HepG2 (cell line): ENCODE measurements around the gene DLG2. TPM values are rescaled to one million over a fixed set of nuclear protein-coding genes. Genes with fewer than 3 reads are reported as not detected.

Experiments
- ATM ChIP-seq: fragments of 450-650 bp; IDR thresholded peaks from 2 replicates; pipeline ENCODE4 v1.7.1; 2017; ENCODE audit warnings: mild to moderate bottlenecking, borderline replicate concordance
- ELF3 ChIP-seq: IDR thresholded peaks from 2 replicates; pipeline ENCODE4 v1.6.1; 2016; ENCODE audit warnings: missing genetic modification reagents, missing compliant biosample characterization
- ERF ChIP-seq: IDR thresholded peaks from 2 replicates; pipeline ENCODE4 v1.6.1; 2018; ENCODE audit warnings: missing biosample characterization, missing genetic modification reagents
- FOXK1 ChIP-seq: sonication (generic); formaldehyde crosslinking; IDR thresholded peaks from 2 replicates; pipeline ENCODE4 v1.4.0; 2020; ENCODE audit warnings: low read depth, missing genetic modification reagents, borderline replicate concordance
- FOXP1 ChIP-seq, 2 experiments: fragments of 450-650 bp in 1 of 2; IDR thresholded peaks; 2 replicates each; pipeline ENCODE4 v1.6.1; 2017 to 2018; ENCODE audit warnings: antibody characterized with exemption in 1 of 2
- HNRNPL ChIP-seq: fragments of 200-400 bp; formaldehyde crosslinking; IDR thresholded peaks from 2 replicates; pipeline ENCODE4 v1.6.1; 2017; ENCODE audit warnings: mild to moderate bottlenecking, low read depth, low read length
- HOMEZ ChIP-seq: IDR thresholded peaks from 2 replicates; pipeline ENCODE4 v1.6.1; 2016; ENCODE audit warnings: low read depth
- KMT2A ChIP-seq: sonication (generic); formaldehyde crosslinking; IDR thresholded peaks from 2 replicates; pipeline ENCODE4 v1.4.0; 2020; ENCODE audit warnings: missing genetic modification reagents
- POLR2AphosphoS2 ChIP-seq: IDR thresholded peaks from 2 replicates; pipeline ENCODE4 v1.6.1; 2011; ENCODE audit warnings: low read depth, low read length, improper control_type of control experiment
- ZNF552 ChIP-seq: sonication (generic); formaldehyde crosslinking; IDR thresholded peaks from 2 replicates; pipeline ENCODE4 v1.9.0; 2022; ENCODE audit warnings: missing genetic modification reagents, mild to moderate bottlenecking, borderline replicate concordance
- ZNF766 ChIP-seq: sonication (generic); formaldehyde crosslinking; IDR thresholded peaks from 2 replicates; pipeline ENCODE4 v1.5.0; 2020; ENCODE audit warnings: missing genetic modification reagents, borderline replicate concordance
- ZXDC ChIP-seq: sonication (generic); formaldehyde crosslinking; IDR thresholded peaks from 2 replicates; pipeline ENCODE4 v1.5.0; 2020; ENCODE audit warnings: mild to moderate bottlenecking, missing genetic modification reagents
- polyA plus RNA-seq, 8 experiments: library from polyadenylated mRNA; depleted of rRNA in 3 of 8; stranded (reverse) in 7 of 8; unstranded in 1 of 8; fragments of >200 nt; fragmentation: Illumina TruSeq in 4 of 8; extraction: Trizol in 4 of 8; gene quantifications; 2 replicates each; pipeline versions ENCODE4 v1.2.1 to v1.2.3, GENCODE V29; 2011 to 2016; ENCODE audit warnings: low read depth in 4 of 8, missing spikeins in 1 of 8, mixed read lengths in 1 of 8; ENCODE audit not compliant: insufficient read depth in 1 of 8
- total RNA-seq, 5 experiments: library from RNA; depleted of rRNA; stranded (reverse); fragments of >200 nt; fragmentation: Illumina TruSeq; extraction: Trizol; gene quantifications; 2 replicates each; pipeline ENCODE4 v1.2.3, GENCODE V29; 2016; ENCODE audit warnings: low read depth in 1 of 5
- TF ChIP-seq, protein P1 (sequence below): IDR thresholded peaks from 2 replicates; pipeline ENCODE4 v1.6.1; 2012; ENCODE audit warnings: low read depth, low read length, improper control_type of control experiment
- TF ChIP-seq, protein P2 (sequence below): sonication (generic); formaldehyde crosslinking; IDR thresholded peaks from 2 replicates; pipeline ENCODE4 v1.8.0; 2023; ENCODE audit warnings: mild to moderate bottlenecking, missing genetic modification reagents
- TF ChIP-seq, protein P3 (sequence below): sonication (generic); formaldehyde crosslinking; IDR thresholded peaks from 2 replicates; pipeline ENCODE4 v1.8.0; 2022; ENCODE audit warnings: mild to moderate bottlenecking, missing genetic modification reagents
- TF ChIP-seq, protein P4 (sequence below): sonication (generic); formaldehyde crosslinking; IDR thresholded peaks from 2 replicates; pipeline ENCODE4 v1.8.1; 2023; ENCODE audit warnings: mild to moderate bottlenecking, missing genetic modification reagents

DLG2 gene
- total and polyA plus RNA-seq, 2 of the 13 experiments (the other 11 are each of a cell fraction or from before 2014, with no cell fraction given): 0.46 to 1.0 TPM

- no peak for TF ChIP-seq ZXDC
- no peak; the same call in 1 of the 2 replicates for TF ChIP-seq HOMEZ
- no peak for TF ChIP-seq ERF
- TF ChIP-seq ELF3: no peak
- no peak for TF ChIP-seq ATM
- TF ChIP-seq, protein P1, sequence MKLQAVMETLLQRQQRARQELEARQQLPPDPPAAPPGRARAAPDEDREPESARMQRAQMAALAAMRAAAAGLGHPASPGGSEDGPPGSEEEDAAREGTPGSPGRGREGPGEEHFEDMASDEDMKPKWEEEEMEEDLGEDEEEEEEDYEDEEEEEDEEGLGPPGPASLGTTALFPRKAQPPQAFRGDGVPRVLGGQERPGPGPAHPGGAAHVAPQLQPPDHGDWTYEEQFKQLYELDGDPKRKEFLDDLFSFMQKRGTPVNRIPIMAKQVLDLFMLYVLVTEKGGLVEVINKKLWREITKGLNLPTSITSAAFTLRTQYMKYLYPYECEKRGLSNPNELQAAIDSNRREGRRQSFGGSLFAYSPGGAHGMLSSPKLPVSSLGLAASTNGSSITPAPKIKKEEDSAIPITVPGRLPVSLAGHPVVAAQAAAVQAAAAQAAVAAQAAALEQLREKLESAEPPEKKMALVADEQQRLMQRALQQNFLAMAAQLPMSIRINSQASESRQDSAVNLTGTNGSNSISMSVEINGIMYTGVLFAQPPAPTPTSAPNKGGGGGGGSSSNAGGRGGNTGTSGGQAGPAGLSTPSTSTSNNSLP: no peak
- no peak for TF ChIP-seq HNRNPL
- no peak for TF ChIP-seq ZNF766 (CRISPR knock-in tag)
- no peak for TF ChIP-seq POLR2AphosphoS2
- TF ChIP-seq, protein P2, sequence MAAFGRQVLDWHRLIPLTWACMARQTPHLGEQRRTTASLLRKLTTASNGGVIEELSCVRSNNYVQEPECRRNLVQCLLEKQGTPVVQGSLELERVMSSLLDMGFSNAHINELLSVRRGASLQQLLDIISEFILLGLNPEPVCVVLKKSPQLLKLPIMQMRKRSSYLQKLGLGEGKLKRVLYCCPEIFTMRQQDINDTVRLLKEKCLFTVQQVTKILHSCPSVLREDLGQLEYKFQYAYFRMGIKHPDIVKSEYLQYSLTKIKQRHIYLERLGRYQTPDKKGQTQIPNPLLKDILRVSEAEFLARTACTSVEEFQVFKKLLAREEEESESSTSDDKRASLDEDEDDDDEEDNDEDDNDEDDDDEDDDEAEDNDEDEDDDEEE: no peak
- no peak for TF ChIP-seq ZNF552
- TF ChIP-seq, protein P3, sequence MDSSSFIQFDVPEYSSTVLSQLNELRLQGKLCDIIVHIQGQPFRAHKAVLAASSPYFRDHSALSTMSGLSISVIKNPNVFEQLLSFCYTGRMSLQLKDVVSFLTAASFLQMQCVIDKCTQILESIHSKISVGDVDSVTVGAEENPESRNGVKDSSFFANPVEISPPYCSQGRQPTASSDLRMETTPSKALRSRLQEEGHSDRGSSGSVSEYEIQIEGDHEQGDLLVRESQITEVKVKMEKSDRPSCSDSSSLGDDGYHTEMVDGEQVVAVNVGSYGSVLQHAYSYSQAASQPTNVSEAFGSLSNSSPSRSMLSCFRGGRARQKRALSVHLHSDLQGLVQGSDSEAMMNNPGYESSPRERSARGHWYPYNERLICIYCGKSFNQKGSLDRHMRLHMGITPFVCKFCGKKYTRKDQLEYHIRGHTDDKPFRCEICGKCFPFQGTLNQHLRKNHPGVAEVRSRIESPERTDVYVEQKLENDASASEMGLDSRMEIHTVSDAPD (CRISPR knock-in tag): no peak
- TF ChIP-seq KMT2A (CRISPR knock-in tag): no peak
- TF ChIP-seq FOXP1 (IDR thresholded peaks at IDR 0.05): no peak
- no peak for TF ChIP-seq FOXP1 (CRISPR knock-in tag; IDR thresholded peaks at IDR 0.05)
- TF ChIP-seq, protein P4, sequence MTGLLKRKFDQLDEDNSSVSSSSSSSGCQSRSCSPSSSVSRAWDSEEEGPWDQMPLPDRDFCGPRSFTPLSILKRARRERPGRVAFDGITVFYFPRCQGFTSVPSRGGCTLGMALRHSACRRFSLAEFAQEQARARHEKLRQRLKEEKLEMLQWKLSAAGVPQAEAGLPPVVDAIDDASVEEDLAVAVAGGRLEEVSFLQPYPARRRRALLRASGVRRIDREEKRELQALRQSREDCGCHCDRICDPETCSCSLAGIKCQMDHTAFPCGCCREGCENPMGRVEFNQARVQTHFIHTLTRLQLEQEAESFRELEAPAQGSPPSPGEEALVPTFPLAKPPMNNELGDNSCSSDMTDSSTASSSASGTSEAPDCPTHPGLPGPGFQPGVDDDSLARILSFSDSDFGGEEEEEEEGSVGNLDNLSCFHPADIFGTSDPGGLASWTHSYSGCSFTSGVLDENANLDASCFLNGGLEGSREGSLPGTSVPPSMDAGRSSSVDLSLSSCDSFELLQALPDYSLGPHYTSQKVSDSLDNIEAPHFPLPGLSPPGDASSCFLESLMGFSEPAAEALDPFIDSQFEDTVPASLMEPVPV (CRISPR knock-in tag): no peak
- TF ChIP-seq FOXK1: no peak
These were observed 1062.8 kb downstream of the DLG2 start (continued) for GRCh38 chr11:84564180-84564866.
